Endothelial cell of umbilical vein (primary cell): Measurements from ENCODE around the gene GPR22. TPM values are rescaled to one million over a fixed set of nuclear protein-coding genes. Genes with fewer than 3 reads are reported as not detected.

ENCODE experiments used
- BruUV-seq: library from RNA; stranded (reverse); fragments of 400-500 nt; replicated peaks from 2 replicates; lab custom pipeline; 2021; lab: Mats Ljungman, UMichigan
- CTCF ChIA-PET: fragments of 300-600, 350-600 bp; sonication (Branson Sonifier 250); formaldehyde crosslinking; loops from one replicate; lab custom pipeline; 2021; ENCODE audit warnings: antibody characterized with exemption, inconsistent platforms; lab: Charles Lee
- POLR2A ChIA-PET: fragments of 300-600, 350-600 bp; sonication (Branson Sonifier 250); formaldehyde crosslinking; loops from one replicate; lab custom pipeline; 2021; ENCODE audit warnings: antibody characterized with exemption, inconsistent platforms; lab: Charles Lee
- DNase-seq: peaks from one replicate; pipeline ENCODE4 v3.0.0-alpha.2; 2011; ENCODE audit warnings: low read depth, low spot score
- FAIRE-seq: peaks from 2 replicates; lab custom pipeline; 2011; peaks lifted over from hg19 to GRCh38; lab: Jason Lieb, UNC
- H2AFZ ChIP-seq: 2 replicates; pipeline ENCODE4 v1.6.0; 2012; ENCODE audit warnings: low read depth, low read length, control low read depth, inconsistent platforms
- H3K27ac ChIP-seq: 2 replicates; pipeline ENCODE4 v1.5.1; 2011; ENCODE audit warnings: low read depth, mild to moderate bottlenecking, control low read depth, low read length, moderate library complexity; ENCODE audit not compliant: insufficient read depth
- H3K27me3 ChIP-seq, 2 experiments: 2 replicates each; pipeline versions ENCODE4 v1.6.0 to v1.6.1; 2011; ENCODE audit warnings: low read length in 2 of 2, mixed read lengths in 1 of 2; ENCODE audit not compliant: control insufficient read depth in 2 of 2, insufficient read depth in 2 of 2
- H3K36me3 ChIP-seq, 2 experiments: 2 replicates in 1 of 2; 3 replicates in 1 of 2; pipeline ENCODE4 v1.5.1; 2011; ENCODE audit warnings: low read length in 2 of 2, mild to moderate bottlenecking in 1 of 2, moderate library complexity in 1 of 2; ENCODE audit not compliant: control insufficient read depth in 2 of 2, insufficient read depth in 2 of 2; ENCODE audit errors: extremely low read depth in 1 of 2
- H3K4me1 ChIP-seq: 3 replicates; pipeline ENCODE4 v1.5.1; 2011; ENCODE audit warnings: mild to moderate bottlenecking, low read length; ENCODE audit not compliant: control insufficient read depth, insufficient read depth; ENCODE audit errors: extremely low read depth
- H3K4me2 ChIP-seq: 2 replicates; pipeline ENCODE4 v1.6.1; 2011; ENCODE audit warnings: low read length, control low read depth, mixed read lengths; ENCODE audit not compliant: insufficient read depth
- H3K4me3 ChIP-seq, 3 experiments: fragments of 200-600 bp in 1 of 3; sonication (generic), shearing (Covaris generic) in 1 of 3; replicated peaks in 1 of 3; 2 replicates each; pipeline ENCODE4 v1.5.1; 2011 to 2016; ENCODE audit warnings: control low read depth in 3 of 3, low read length in 3 of 3, mild to moderate bottlenecking in 2 of 3, inconsistent platforms in 1 of 3, low read depth in 1 of 3, moderate library complexity in 1 of 3; ENCODE audit not compliant: insufficient read depth in 1 of 3
- H3K79me2 ChIP-seq: 2 replicates; pipeline ENCODE4 v1.6.0; 2012; ENCODE audit warnings: low read length, inconsistent platforms; ENCODE audit not compliant: control insufficient read depth, insufficient read depth
- H3K9ac ChIP-seq: replicated peaks from 2 replicates; pipeline ENCODE3; 2011; ENCODE audit warnings: low read length, control low read depth; ENCODE audit not compliant: insufficient read depth; ENCODE audit errors: extremely low read depth
- H3K9me1 ChIP-seq: replicated peaks from 3 replicates; pipeline ENCODE4 v1.6.0; 2011; ENCODE audit warnings: mild to moderate bottlenecking, low read length; ENCODE audit not compliant: control insufficient read depth, insufficient read depth; ENCODE audit errors: extremely low read depth
- H3K9me3 ChIP-seq: replicated peaks from 2 replicates; pipeline ENCODE4 v1.5.1; 2012; ENCODE audit warnings: low read length, inconsistent platforms; ENCODE audit not compliant: control insufficient read depth, insufficient read depth
- H4K20me1 ChIP-seq: replicated peaks from 2 replicates; pipeline ENCODE3; 2011; ENCODE audit warnings: mild to moderate bottlenecking, low read length; ENCODE audit not compliant: control insufficient read depth, insufficient read depth; ENCODE audit errors: extremely low read depth
- EZH2 ChIP-seq: IDR thresholded peaks from 2 replicates; pipeline ENCODE4 v1.6.1; 2012; ENCODE audit warnings: borderline replicate concordance, low read depth, mild to moderate bottlenecking, moderate library complexity, low read length, inconsistent platforms; ENCODE audit not compliant: severe bottlenecking
- FOS ChIP-seq: IDR thresholded peaks from 2 replicates; pipeline ENCODE4 v1.6.1; 2011; ENCODE audit warnings: mild to moderate bottlenecking, low read length, moderate library complexity, borderline replicate concordance; ENCODE audit not compliant: insufficient read depth
- GATA2 ChIP-seq: IDR thresholded peaks from 2 replicates; pipeline ENCODE4 v1.7.0; 2011; ENCODE audit warnings: low read depth, mild to moderate bottlenecking, moderate library complexity, mixed read lengths, low read length; ENCODE audit not compliant: insufficient read length, insufficient read depth
- JUN ChIP-seq: IDR thresholded peaks from 2 replicates; pipeline ENCODE4 v1.6.1; 2011; ENCODE audit warnings: borderline replicate concordance, low read depth; ENCODE audit not compliant: insufficient read length, insufficient read depth
- MYC ChIP-seq: IDR thresholded peaks from one replicate; pipeline ENCODE4 v1.6.1; 2011; ENCODE audit warnings: mild to moderate bottlenecking, low read depth, low read length
- POLR2A ChIP-seq: IDR thresholded peaks from 2 replicates; pipeline ENCODE4 v1.6.1; 2012; ENCODE audit warnings: low read depth, mild to moderate bottlenecking, control low read depth, low read length
- POLR2AphosphoS5 ChIP-seq: IDR thresholded peaks from 2 replicates; pipeline ENCODE4 v1.6.1; 2012; ENCODE audit warnings: low read depth, mild to moderate bottlenecking, control low read depth, low read length, moderate library complexity; ENCODE audit not compliant: insufficient read depth
- dilution Hi-C: fragments of 300-500 bp; cut with MboI; formaldehyde crosslinking; loops from one replicate; pipeline ENCODE4 v1.15.0; 2019; ENCODE audit warnings: low sequenced_read_pairs; ENCODE audit not compliant: extremely low pct_ligation_motif_present
- intact Hi-C: fragments of 100-400 bp; cut with micrococcal nuclease; formaldehyde crosslinking; loops from one replicate; pipeline ENCODE4 v1.10.0; 2022
- polyA plus RNA-seq, 4 experiments: library from polyadenylated mRNA; depleted of rRNA in 3 of 4; stranded (reverse) in 3 of 4; unstranded in 1 of 4; fragments of >200 nt; gene quantifications; 2 replicates each; pipeline versions ENCODE4 v1.2.1 to v1.2.3, GENCODE V29; 2011 to 2012; ENCODE audit warnings: missing spikeins in 1 of 4
- total RNA-seq: library from RNA; stranded (reverse); gene quantifications from 2 replicates; pipeline ENCODE4 v1.2.3, GENCODE V29; 2021
- TF ChIP-seq, protein P1 (sequence below): IDR thresholded peaks from 2 replicates; pipeline ENCODE4 v1.6.1; 2011; ENCODE audit not compliant: insufficient read depth, insufficient read length
- TF ChIP-seq, protein P2 (sequence below), 2 donors: IDR thresholded peaks; 1 replicate in 1 of 2; 2 replicates in 1 of 2; pipeline ENCODE4 v1.5.1; 2011; ENCODE audit warnings: low read length in 2 of 2, mild to moderate bottlenecking in 2 of 2, moderate library complexity in 2 of 2, control low read depth in 1 of 2, inconsistent platforms in 1 of 2, low read depth in 1 of 2; ENCODE audit not compliant: insufficient read depth in 1 of 2; ENCODE audit errors: extremely low read depth in 1 of 2

The GPR22 gene
- total and polyA plus RNA-seq, 2 donors (not counting 3 experiments of a cell fraction or from before 2014, with no cell fraction given) = not detected

DNA sequence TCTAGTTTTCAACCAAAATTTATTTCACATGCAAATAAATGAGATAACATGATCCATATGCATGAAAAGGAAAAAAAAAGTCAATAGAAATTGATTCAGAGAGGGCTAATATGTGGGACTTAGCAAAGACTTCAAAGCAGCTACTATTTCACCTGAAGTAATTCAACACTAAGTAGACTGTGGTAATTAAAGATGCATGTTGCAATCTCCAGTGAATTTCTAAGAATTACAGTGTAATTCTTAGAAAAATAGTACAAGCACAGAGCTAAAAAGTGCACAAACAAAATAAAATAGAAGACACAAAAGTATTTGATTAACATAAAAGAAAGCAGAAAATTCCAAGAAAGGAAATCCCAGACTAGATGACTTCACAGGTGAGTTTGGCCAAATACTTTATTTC is 25.7 kb downstream of the GPR22 start:
- H4K20me1 ChIP-seq = peaks cover 7% of the 10 kb centered on the region
- H3K9me1 ChIP-seq = no peaks in the 10 kb centered on the region
- no peaks in the 10 kb centered on the region for H3K27me3 ChIP-seq
- H2AFZ ChIP-seq = no peak overlapping the region
- no peaks in the 10 kb centered on the region for H3K9me3 ChIP-seq
- no peak overlapping the region for H3K4me2 ChIP-seq
- no peaks in the 10 kb centered on the region for H3K36me3 ChIP-seq
- peaks cover 15% of the 10 kb centered on the region for H3K79me2 ChIP-seq
- no peak overlapping the region for H3K9ac ChIP-seq
- no peak overlapping the region for H3K4me3 ChIP-seq
- dilution Hi-C loops = no loop called here
- POLR2A ChIA-PET = no interaction called here
- TF ChIP-seq MYC = no peak
- TF ChIP-seq POLR2AphosphoS5 = no peak
- TF ChIP-seq GATA2 = no peak
- TF ChIP-seq, protein P1, sequence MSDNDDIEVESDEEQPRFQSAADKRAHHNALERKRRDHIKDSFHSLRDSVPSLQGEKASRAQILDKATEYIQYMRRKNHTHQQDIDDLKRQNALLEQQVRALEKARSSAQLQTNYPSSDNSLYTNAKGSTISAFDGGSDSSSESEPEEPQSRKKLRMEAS = no peak
- no peak for TF ChIP-seq POLR2A
- TF ChIP-seq EZH2 = no peak
- TF ChIP-seq JUN = no peak
- TF ChIP-seq FOS = no peak
- TF ChIP-seq, protein P2, sequence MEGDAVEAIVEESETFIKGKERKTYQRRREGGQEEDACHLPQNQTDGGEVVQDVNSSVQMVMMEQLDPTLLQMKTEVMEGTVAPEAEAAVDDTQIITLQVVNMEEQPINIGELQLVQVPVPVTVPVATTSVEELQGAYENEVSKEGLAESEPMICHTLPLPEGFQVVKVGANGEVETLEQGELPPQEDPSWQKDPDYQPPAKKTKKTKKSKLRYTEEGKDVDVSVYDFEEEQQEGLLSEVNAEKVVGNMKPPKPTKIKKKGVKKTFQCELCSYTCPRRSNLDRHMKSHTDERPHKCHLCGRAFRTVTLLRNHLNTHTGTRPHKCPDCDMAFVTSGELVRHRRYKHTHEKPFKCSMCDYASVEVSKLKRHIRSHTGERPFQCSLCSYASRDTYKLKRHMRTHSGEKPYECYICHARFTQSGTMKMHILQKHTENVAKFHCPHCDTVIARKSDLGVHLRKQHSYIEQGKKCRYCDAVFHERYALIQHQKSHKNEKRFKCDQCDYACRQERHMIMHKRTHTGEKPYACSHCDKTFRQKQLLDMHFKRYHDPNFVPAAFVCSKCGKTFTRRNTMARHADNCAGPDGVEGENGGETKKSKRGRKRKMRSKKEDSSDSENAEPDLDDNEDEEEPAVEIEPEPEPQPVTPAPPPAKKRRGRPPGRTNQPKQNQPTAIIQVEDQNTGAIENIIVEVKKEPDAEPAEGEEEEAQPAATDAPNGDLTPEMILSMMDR (IDR thresholded peaks at IDR 0.05; ENCODE audit: extremely low read depth in 1 of 2, insufficient read depth in 1 of 2, low read depth in 1 of 2, low read length in 2 of 2) = no peak
- H3K4me1 ChIP-seq = no peaks in the 10 kb centered on the region
- BruUV-seq = no TSS peak
- CTCF ChIA-PET = interaction anchor here (1.0 kb wide), 1 partner anchor 212 kb away, joined by 3 read pairs; no protein-coding TSS in a partner anchor
- H3K27ac ChIP-seq = no peak overlapping the region
- DNase-seq (no peak), FAIRE-seq (no peak)
- intact Hi-C loops = no loop called here
